Measurements from ENCODE around the gene CASK.

- TF ChIP-seq CTCF (IDR thresholded peaks at IDR 0.05) (no peak), POLR2A (IDR thresholded peaks at IDR 0.05) (no peak)
Observed at GRCh38 chrX:41515376-41515775, 408.0 kb downstream of the CASK start.

Data from thyroid gland (tissue), 4 donors.